Activated CD4-positive, alpha-beta memory T cell treated with anti-CD3 and anti-CD28 coated beads for 36 hours (primary cell): ENCODE data around the gene CPD. TPM values are rescaled to one million over a fixed set of nuclear protein-coding genes. Genes with fewer than 3 reads are reported as not detected.

Experiments
- CTCF ChIA-PET: fragments of 350-600 bp; sonication (Branson Sonifier 250); formaldehyde crosslinking; loops from one replicate; lab custom pipeline; 2021; ENCODE audit warnings: antibody characterized with exemption, inconsistent platforms; lab: Charles Lee
- POLR2A ChIA-PET: fragments of 350-600 bp; sonication (Branson Sonifier 250); formaldehyde crosslinking; loops from one replicate; lab custom pipeline; 2021; ENCODE audit warnings: antibody characterized with exemption; lab: Charles Lee
- DNase-seq: peaks from one replicate; pipeline ENCODE4 v3.0.0-alpha.2; 2020
- H3K27ac Mint-ChIP-seq: one replicate; pipeline ENCODE4 v1.8.0; 2021; ENCODE audit warnings: mixed read lengths
- H3K27me3 Mint-ChIP-seq: one replicate; pipeline ENCODE4 v1.8.0; 2021; ENCODE audit warnings: mixed read lengths
- H3K36me3 Mint-ChIP-seq: one replicate; pipeline ENCODE4 v1.8.0; 2021; ENCODE audit warnings: mixed read lengths
- H3K4me1 Mint-ChIP-seq: one replicate; pipeline ENCODE4 v1.8.0; 2021; ENCODE audit warnings: low read depth, mixed read lengths
- H3K4me3 Mint-ChIP-seq: one replicate; pipeline ENCODE4 v1.8.0; 2021; ENCODE audit warnings: mild to moderate bottlenecking, mixed read lengths
- H3K9me3 Mint-ChIP-seq: one replicate; pipeline ENCODE4 v1.8.0; 2021; ENCODE audit warnings: mixed read lengths
- intact Hi-C: fragments of 100-400 bp; cut with micrococcal nuclease; formaldehyde crosslinking; loops from one replicate; pipeline ENCODE4 v1.15.1; 2023
- total RNA-seq, 2 experiments: library from RNA; stranded (reverse); gene quantifications; one replicate each; pipeline ENCODE4 v1.2.3, GENCODE V29; 2021

Gene CPD
- total RNA-seq, 2 experiments from 2014 or later = 34.1 to 34.3 TPM

DNA sequence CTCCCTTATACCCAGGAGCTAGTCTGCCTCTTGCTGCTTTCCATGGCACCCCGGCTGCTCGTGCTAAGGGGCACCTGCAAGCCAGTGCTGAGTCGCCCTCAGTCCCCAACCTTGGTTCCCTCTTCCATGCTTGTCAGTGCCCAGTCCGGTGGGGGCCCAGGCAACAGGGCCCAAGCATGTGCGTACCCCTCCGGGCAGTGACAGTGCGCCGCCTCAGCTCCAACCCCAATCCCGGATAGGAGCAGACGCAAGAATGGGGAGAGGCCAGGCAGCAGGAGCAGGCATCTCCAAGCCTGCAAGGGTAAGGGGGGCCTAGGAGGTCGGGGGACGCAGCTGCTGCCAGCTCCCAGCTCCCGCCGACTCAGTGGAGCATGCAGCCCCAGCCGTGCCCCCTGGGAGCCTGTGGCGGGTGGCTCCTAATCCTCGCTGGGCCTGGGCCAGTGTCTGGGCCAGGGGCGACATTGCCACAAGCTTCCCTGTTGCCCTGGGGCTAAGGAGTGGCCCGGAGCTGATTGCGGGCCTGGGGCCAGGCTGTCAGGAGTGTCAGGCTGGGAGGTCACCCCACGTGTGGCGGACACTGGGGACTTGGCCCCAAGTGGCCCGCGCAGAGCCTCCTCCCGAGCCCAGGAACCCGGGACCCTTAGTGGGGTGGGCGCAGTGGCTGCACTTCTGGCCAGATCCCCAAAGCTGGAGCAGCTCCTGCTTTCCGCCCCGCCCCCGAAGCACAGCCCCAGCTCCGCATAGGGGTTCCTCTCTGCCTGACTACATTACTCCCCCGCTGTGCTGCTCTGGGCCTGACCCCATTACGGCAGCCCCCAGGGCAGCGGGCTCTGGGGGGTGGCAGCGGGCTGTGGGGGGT lies 9.8 kb downstream of the CPD start:
- no peak for DNase-seq
- CTCF ChIA-PET = no interaction called here
- no peaks in the 10 kb centered on the region for H3K9me3 Mint-ChIP-seq
- H3K27ac Mint-ChIP-seq = no peak overlapping the region
- H3K4me1 Mint-ChIP-seq = peaks cover 7% of the 10 kb centered on the region
- H3K4me3 Mint-ChIP-seq = no peak overlapping the region
- no peaks in the 10 kb centered on the region for H3K27me3 Mint-ChIP-seq
- intact Hi-C loops = no loop called here
- POLR2A ChIA-PET = interaction anchor here (0.9 kb wide), 1 partner anchor 9 kb away, joined by 3 read pairs; no protein-coding TSS in a partner anchor
- H3K36me3 Mint-ChIP-seq = peaks cover 34% of the 10 kb centered on the region

DNA sequence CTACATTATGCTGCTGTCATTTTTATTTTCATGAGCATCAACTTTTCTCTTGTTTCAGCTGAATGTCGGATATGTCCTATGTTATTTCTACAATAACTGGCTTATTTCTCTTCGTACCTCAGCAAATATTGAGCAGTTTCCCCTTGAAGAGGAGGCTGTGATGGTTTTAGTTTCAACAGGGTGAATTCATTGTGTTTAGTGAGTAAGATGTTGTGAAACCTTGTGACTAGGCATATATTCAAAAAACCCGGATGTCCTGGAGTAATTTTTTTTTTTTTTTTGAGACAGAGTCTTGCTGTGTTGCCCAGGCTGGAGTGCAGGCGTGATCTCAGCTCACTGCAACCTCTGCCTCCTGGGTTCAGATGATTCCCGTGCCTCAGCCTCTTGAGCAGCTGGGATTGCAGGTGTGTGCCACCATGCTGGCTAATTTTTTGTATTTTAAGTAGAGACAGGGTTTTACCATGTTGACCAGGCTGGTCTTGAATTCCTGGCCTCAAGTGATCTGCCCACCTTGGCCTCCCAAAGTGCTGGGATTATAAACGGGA lies 11.1 kb downstream of the CPD start:
- POLR2A ChIA-PET = interaction anchor here (0.7 kb wide), 1 partner anchor 505 kb away, joined by 3 read pairs; no protein-coding TSS in a partner anchor

DNA sequence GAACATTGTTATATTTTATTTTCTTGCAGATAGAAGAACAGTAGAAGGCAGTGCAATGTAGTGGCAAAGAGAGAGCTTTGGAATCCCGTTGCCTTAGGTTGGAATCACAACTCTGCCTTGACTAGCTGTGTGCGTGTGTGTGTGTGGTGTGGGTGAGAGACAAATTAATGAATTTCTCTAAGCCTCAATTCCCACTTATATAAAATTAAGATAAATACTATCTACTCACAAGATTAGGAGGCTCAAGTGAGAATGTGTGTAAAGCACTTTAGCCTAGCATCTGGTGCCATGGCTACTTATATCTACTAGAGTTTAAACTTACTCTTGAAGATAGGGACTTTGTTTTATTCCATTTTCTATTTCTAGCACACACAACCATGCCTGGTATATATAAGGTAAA lies 12.8 kb downstream of the CPD start:
- H3K36me3 Mint-ChIP-seq = peaks cover 21% of the 10 kb centered on the region
- intact Hi-C loops = no loop called here
- ChIA-PET CTCF (no interaction called here), POLR2A (no interaction called here)
- no peaks in the 10 kb centered on the region for H3K9me3 Mint-ChIP-seq
- no peak for DNase-seq
- peaks cover 19% of the 10 kb centered on the region for H3K4me1 Mint-ChIP-seq
- H3K27me3 Mint-ChIP-seq = no peaks in the 10 kb centered on the region
- no peak overlapping the region for H3K27ac Mint-ChIP-seq
- H3K4me3 Mint-ChIP-seq = no peak overlapping the region

More for the DNA sequence above, 11.1 kb downstream of the CPD start:
- H3K27me3 Mint-ChIP-seq = no peaks in the 10 kb centered on the region
- H3K4me1 Mint-ChIP-seq = peaks cover 11% of the 10 kb centered on the region
- H3K4me3 Mint-ChIP-seq = no peak overlapping the region
- H3K36me3 Mint-ChIP-seq = peaks cover 34% of the 10 kb centered on the region
- CTCF ChIA-PET = interaction anchor here (0.8 kb wide), 1 partner anchor 264 kb away, joined by 3 read pairs; no protein-coding TSS in a partner anchor
- intact Hi-C loops = no loop called here
- H3K27ac Mint-ChIP-seq = no peak overlapping the region
- DNase-seq = no peak
- H3K9me3 Mint-ChIP-seq = no peaks in the 10 kb centered on the region

DNA sequence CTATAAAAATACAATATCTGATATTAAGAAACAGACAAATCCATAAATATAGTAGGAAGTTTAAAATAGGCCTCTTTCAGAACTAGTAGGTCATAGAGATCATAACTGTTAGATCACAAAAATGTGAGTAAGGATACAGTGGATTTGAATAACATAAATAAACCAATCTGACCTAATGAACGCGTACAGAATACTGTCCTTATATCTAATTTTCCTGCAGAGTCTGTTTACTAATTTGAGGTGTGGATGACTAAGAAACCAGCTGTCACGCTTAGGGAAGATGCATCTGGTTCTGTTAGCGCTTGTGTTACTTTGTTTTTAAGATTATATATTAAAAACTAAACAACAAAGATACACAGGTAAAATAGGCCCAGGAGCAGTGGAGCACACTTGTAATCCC lies 14.8 kb downstream of the CPD start:
- DNase-seq = no peak
- peaks cover 16% of the 10 kb centered on the region for H3K36me3 Mint-ChIP-seq
- no peaks in the 10 kb centered on the region for H3K9me3 Mint-ChIP-seq
- ChIA-PET POLR2A (no interaction called here), CTCF (interaction anchor here (0.8 kb wide), 1 partner anchor 289 kb away, joined by 3 read pairs; no protein-coding TSS in a partner anchor)
- H3K27me3 Mint-ChIP-seq = no peaks in the 10 kb centered on the region
- no peak overlapping the region for H3K4me3 Mint-ChIP-seq
- no peak overlapping the region for H3K27ac Mint-ChIP-seq
- intact Hi-C loops = no loop called here
- peaks cover 19% of the 10 kb centered on the region for H3K4me1 Mint-ChIP-seq

DNA sequence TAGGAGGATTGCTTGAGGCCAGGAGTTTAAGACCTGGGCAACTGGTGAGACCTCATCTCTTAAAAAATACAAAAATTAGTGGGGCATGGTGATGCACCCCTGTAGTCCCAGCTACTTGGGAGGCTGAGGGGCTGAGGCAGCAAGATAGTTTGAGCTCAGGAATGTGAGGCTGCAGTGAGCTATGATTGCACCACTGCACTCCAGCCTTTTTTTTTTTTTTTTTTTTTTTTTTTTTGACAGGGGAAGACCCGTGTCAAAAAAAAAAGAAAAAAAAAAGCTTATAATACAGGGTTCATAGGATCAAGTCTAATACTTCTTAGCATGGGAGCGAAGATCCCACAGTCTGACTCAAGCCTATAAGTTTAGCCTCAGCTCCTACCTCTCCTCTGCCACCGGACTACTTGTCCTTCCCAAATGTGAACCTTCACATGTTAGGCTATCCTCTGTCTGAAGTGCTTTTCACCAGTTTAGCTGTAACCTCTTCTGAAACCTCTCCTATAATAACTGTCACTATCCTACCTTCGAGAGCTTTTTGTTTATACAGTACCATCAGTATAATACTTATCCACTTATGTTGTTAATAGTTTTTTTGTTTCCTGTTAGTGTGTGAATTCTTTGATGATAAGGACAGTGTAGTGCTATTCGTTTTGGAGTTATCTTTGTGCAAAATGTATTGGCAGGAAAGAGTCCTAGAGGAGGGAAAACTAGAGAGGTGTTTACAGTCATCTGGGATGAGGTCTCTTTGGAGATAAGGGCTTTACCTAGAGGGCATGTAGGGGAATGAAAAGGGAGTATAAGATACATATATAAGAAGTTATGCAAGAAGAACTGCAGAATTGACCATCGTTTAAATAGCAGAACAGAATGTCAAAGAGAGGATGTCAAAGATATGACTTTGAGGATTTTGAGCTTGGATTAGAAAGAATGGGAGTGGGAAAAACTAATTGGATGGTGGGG lies 15.5 kb downstream of the CPD start:
- no peaks in the 10 kb centered on the region for H3K27me3 Mint-ChIP-seq
- no peak overlapping the region for H3K4me3 Mint-ChIP-seq
- DNase-seq = no peak
- peaks cover 19% of the 10 kb centered on the region for H3K4me1 Mint-ChIP-seq
- ChIA-PET CTCF (interaction anchor here (0.7 to 1.0 kb wide), 4 partner anchors 14 to 289 kb away, joined by 3 read pairs; no protein-coding TSS in a partner anchor), POLR2A (no interaction called here)
- peaks cover 16% of the 10 kb centered on the region for H3K36me3 Mint-ChIP-seq
- H3K27ac Mint-ChIP-seq = no peak overlapping the region
- intact Hi-C loops = no loop called here
- H3K9me3 Mint-ChIP-seq = no peaks in the 10 kb centered on the region

DNA sequence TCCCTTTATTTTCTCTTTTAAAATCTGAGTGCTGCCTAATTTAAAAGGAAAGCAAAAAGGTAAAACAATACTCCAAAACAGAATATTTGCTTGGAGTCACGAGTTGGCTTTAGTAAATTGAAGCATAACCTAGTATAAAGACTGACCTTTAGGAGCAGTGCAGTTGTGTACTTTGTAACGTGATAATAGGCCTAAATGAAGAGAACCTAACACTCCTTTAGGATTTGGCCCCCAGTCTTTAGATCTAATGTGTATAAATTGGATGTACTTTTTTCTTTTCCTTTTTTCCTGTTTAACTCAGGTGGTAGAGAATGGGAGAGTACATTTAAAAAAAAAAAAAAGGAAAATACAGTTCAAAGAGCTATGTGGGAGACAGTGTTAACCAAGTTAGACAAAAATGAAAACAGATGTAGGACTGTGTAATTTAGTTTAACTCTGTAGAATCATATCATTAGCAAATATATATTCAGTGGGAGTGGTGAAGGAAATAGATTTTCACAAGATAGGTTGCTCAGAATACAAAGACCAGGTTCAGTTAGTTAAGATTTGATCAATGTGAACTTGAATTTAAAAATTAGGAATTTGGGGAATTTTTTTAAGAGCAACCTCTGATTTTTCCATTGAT lies 16.8 kb downstream of the CPD start:
- CTCF ChIA-PET = interaction anchor here (1.1 kb wide), 1 partner anchor 59 kb away, joined by 3 read pairs; no protein-coding TSS in a partner anchor
- intact Hi-C loops = no loop called here
- DNase-seq = no peak
- Mint-ChIP-seq H3K27ac (no peak overlapping the region), H3K4me1 (peaks cover 18% of the 10 kb centered on the region), H3K27me3 (no peaks in the 10 kb centered on the region), H3K36me3 (peaks cover 8% of the 10 kb centered on the region), H3K4me3 (no peak overlapping the region), H3K9me3 (no peaks in the 10 kb centered on the region)
- POLR2A ChIA-PET = interaction anchor here (0.7 kb wide), 1 partner anchor 37 kb away, joined by 4 read pairs; no protein-coding TSS in a partner anchor

DNA sequence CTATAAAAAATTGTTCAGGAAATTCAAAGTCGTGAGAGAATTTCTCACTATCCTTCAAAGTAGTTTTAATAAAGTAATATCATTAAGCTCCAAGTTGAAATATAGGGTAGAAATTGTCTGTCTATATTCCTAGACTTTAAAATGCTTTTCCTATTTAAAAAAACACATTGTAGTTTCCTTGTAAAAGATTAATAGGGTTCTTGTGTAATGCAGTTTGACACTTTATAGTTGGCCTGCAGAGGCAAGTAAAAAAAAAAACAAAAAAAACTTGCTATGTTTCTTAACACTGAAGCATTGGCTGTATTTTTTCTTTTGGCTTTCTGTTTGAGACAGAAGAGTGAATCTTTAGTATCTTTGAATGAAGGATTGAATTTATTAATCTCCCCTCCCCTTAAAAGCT lies 17.4 kb downstream of the CPD start:
- Mint-ChIP-seq H3K27me3 (no peaks in the 10 kb centered on the region), H3K27ac (no peak overlapping the region), H3K4me3 (no peak overlapping the region), H3K4me1 (peaks cover 19% of the 10 kb centered on the region), H3K9me3 (no peaks in the 10 kb centered on the region), H3K36me3 (peaks cover 9% of the 10 kb centered on the region)
- intact Hi-C loops = no loop called here
- POLR2A ChIA-PET = interaction anchor here (0.7 kb wide), 1 partner anchor 36 kb away, joined by 4 read pairs; no protein-coding TSS in a partner anchor
- CTCF ChIA-PET = interaction anchor here (1.1 kb wide), 1 partner anchor 60 kb away, joined by 3 read pairs; no protein-coding TSS in a partner anchor
- DNase-seq = no peak

DNA sequence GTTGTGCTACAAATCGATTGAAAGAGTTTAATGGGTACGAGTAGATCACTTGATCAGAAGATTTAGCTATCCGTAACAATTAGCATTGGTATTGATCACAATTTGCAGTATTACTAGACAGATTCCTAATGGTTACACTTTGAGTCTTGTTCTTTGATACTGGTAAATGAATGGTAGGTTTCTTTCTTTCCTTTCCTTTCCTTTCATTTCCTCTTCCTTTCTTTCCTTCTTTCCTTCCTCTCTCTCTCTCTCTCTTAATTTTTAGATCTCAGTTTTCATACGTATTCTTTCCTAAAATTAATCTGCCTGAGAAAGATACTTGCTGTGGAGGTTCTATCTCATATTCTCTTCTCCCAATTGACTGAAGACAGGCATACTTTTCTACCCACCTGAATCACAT lies 17.9 kb downstream of the CPD start:
- Mint-ChIP-seq H3K27me3 (no peaks in the 10 kb centered on the region), H3K27ac (no peak overlapping the region), H3K4me1 (peaks cover 19% of the 10 kb centered on the region), H3K4me3 (no peak overlapping the region), H3K9me3 (no peaks in the 10 kb centered on the region), H3K36me3 (peaks cover 9% of the 10 kb centered on the region)
- POLR2A ChIA-PET = no interaction called here
- DNase-seq = no peak
- intact Hi-C loops = no loop called here
- CTCF ChIA-PET = interaction anchor here (1.1 kb wide), 1 partner anchor 60 kb away, joined by 3 read pairs; no protein-coding TSS in a partner anchor

DNA sequence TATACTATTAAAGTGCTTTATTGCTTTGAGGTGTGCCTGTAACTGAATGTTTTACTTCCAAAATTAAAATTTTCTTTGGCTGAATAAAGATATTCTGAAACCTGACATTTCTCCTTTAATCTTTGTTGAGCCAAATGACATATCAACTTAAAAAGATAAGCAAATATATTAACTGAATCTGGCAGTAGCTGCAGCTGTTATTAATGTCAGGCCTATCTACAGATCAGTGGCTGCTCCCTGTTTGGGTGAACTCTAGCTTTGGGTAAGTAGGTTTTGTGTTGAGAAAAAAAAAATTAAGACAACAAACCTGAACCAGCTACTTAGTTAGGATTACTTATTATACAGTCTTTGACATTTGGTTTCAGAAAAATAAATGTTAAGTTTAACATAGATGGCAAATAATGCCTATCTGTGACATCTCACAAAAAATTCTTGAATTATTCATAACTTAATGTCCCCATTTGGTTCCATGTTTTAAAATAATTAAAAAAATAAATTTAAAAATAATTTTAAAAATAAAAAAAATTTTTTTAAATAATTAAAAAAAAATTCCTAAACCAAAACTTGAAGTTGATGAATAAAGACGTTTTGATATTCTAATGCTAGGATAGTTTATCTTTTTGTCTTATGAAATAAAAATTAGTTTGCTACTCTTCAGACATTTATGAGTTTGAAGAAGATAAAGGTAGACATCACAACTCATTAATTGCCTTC lies 19.8 kb downstream of the CPD start:
- Mint-ChIP-seq H3K27me3 (no peaks in the 10 kb centered on the region), H3K4me3 (no peak overlapping the region), H3K9me3 (peaks cover 3% of the 10 kb centered on the region), H3K27ac (no peak overlapping the region), H3K36me3 (peaks cover 17% of the 10 kb centered on the region), H3K4me1 (peaks cover 21% of the 10 kb centered on the region)
- DNase-seq = no peak
- ChIA-PET CTCF (no interaction called here), POLR2A (no interaction called here)
- intact Hi-C loops = no loop called here

DNA sequence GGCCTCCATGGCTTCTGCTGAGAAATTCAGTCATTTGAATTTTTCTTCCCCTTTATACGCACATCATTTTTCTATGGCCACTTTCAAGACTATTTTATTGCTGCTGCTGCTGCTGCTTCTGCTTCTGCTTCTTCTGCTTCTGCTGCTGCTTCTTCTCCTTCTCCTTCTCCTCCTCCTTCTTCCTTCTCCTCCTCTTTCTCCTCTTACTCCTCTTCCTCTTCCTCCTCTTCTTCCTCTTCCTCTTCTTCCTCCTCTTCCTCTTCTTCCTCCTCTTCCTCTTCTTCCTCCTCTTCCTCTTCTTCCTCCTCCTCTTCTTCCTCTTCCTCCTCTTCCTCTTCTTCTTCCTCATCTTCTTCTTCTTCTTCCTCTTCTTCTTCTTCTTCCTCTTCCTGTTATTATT lies 22.4 kb downstream of the CPD start:
- no peak for DNase-seq
- H3K9me3 Mint-ChIP-seq = peaks cover 3% of the 10 kb centered on the region
- peaks cover 19% of the 10 kb centered on the region for H3K36me3 Mint-ChIP-seq
- H3K27ac Mint-ChIP-seq = no peak overlapping the region
- intact Hi-C loops = no loop called here
- ChIA-PET CTCF (interaction anchor here (0.6 kb wide), 1 partner anchor 51 kb away, joined by 3 read pairs; no protein-coding TSS in a partner anchor), POLR2A (no interaction called here)
- H3K27me3 Mint-ChIP-seq = no peaks in the 10 kb centered on the region
- no peak overlapping the region for H3K4me3 Mint-ChIP-seq
- peaks cover 17% of the 10 kb centered on the region for H3K4me1 Mint-ChIP-seq
